Measurements from ENCODE around the gene UBP1.

- TF ChIP-seq CTCF (IDR thresholded peaks at IDR 0.05; ENCODE audit: poor library complexity) = no peak
- no peak for TF ChIP-seq EZH2phosphoT487 (IDR thresholded peaks at IDR 0.05; ENCODE audit: low read depth, severe bottlenecking, unreplicated experiment)
- TF ChIP-seq EZH2 (IDR thresholded peaks at IDR 0.05; ENCODE audit: borderline replicate concordance) = no peak
Measured at GRCh38 chr3:33438881-33439545, 1.2 kb downstream of the UBP1 start.

All from hepatocyte (in vitro differentiated cells).